ENCODE results near the gene TMEM120A.

GRCh38 chr7:75950111-75950681 lies 44.2 kb downstream of the TMEM120A start:
- TF ChIP-seq CTCF (IDR thresholded peaks at IDR 0.05): no peak
- TF ChIP-seq POLR2A (IDR thresholded peaks at IDR 0.05): no peak
